AG04449 (cell line): Measurements from ENCODE around the gene CASP8.
"Not testable (repeated sequence)": the region's sequence is repeated elsewhere in the genome, so short reads cannot be mapped to it uniquely, and the experiment has no call there.

Source experiments
- CTCF ChIA-PET: fragments of 350-600 bp; formaldehyde crosslinking; extraction: SDS; loops from one replicate; lab custom pipeline; 2021; ENCODE audit warnings: antibody characterized with exemption; lab: Yijun Ruan, JAX
- POLR2A ChIA-PET: fragments of 400-600, 350-600 bp; formaldehyde crosslinking; extraction: SDS; loops from one replicate; lab custom pipeline; 2020; ENCODE audit warnings: antibody characterized with exemption, inconsistent platforms; lab: Yijun Ruan, JAX
- DNase-seq: peaks from one replicate; pipeline ENCODE4 v3.0.0-alpha.2; 2010; ENCODE audit warnings: low read depth, low spot score
- H3K4me3 ChIP-seq: 2 replicates; pipeline ENCODE4 v1.5.1; 2011; ENCODE audit warnings: low read depth, mild to moderate bottlenecking, control low read depth, low read length
- TF ChIP-seq, protein P1 (sequence below): IDR thresholded peaks from one replicate; pipeline ENCODE4 v1.5.1; 2011; ENCODE audit warnings: mild to moderate bottlenecking, moderate library complexity, low read length, control low read depth, inconsistent platforms; ENCODE audit not compliant: insufficient read depth; ENCODE audit errors: missing control alignments

The CASP8 gene

DNA sequence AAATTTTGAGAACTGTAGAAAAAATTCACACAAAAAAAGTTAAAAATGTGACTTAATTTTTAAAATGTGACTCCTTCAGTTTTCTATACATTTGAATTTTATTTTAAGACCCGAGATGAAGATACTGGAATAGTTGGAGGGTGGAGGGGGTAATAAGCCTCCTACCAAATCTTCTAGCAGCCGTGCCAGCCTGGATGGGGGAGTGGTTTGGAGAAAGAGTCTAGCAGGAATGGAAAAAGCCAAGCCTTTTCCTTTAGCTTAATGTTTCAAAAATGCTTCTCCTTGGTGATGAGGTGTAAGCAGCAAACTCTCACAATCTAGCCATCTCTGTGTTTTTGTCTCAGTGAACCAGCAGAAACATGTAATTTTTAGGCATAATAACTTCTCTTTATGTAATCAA is 14.7 kb downstream of the CASP8 start:
- POLR2A ChIA-PET, result no interaction called here
- CTCF ChIA-PET, result interaction anchor here (2.7 kb wide), 1 partner anchor 43 kb away, joined by 6 read pairs; no protein-coding TSS in a partner anchor
- H3K4me3 ChIP-seq, result no peak overlapping the region
- TF ChIP-seq, protein P1, sequence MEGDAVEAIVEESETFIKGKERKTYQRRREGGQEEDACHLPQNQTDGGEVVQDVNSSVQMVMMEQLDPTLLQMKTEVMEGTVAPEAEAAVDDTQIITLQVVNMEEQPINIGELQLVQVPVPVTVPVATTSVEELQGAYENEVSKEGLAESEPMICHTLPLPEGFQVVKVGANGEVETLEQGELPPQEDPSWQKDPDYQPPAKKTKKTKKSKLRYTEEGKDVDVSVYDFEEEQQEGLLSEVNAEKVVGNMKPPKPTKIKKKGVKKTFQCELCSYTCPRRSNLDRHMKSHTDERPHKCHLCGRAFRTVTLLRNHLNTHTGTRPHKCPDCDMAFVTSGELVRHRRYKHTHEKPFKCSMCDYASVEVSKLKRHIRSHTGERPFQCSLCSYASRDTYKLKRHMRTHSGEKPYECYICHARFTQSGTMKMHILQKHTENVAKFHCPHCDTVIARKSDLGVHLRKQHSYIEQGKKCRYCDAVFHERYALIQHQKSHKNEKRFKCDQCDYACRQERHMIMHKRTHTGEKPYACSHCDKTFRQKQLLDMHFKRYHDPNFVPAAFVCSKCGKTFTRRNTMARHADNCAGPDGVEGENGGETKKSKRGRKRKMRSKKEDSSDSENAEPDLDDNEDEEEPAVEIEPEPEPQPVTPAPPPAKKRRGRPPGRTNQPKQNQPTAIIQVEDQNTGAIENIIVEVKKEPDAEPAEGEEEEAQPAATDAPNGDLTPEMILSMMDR, result no peak
- DNase-seq, result no peak

DNA sequence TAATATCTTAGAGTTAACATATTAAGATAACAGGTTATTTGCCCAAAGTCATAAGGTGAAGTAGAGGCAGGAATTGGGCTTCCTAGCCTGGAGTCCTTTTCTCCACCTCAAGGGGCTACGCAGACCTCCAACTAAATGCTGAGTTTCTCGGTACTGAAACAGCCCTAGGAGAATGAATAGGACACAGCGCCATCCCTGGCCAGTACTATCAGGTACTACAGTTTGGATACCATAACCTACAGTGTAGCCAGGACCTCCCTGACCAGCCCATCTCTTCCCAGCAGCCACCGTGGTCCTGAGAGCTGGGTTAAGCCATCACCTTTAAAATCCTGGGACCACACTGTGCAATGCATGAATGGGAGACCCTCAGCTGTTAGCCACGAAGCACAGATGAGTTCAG is 15.7 kb downstream of the CASP8 start:
- H3K4me3 ChIP-seq, result no peak overlapping the region
- TF ChIP-seq, protein P1, result no peak
- POLR2A ChIA-PET, result no interaction called here
- CTCF ChIA-PET, result interaction anchor here (2.7 kb wide), 1 partner anchor 44 kb away, joined by 6 read pairs; no protein-coding TSS in a partner anchor
- DNase-seq, result no peak

DNA sequence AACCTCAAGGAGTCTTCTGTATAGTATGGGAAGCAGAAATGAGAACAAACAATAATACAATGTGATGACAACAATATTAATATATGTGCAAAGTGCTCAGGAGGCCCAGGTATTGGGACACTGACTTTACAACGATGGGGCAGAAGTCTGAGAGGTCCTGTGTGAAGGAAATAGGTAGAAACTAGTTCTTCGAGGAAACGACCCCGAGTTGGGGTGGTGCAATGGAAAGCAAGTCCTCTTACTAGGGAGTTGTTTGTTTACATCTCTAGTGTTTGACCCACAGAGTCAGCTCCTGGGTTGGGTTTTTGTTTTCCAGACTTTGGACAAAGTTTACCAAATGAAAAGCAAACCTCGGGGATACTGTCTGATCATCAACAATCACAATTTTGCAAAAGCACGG is 16.2 kb downstream of the CASP8 start:
- ChIA-PET POLR2A (no interaction called here), CTCF (interaction anchor here (2.7 kb wide), 1 partner anchor 44 kb away, joined by 6 read pairs; no protein-coding TSS in a partner anchor)

DNA sequence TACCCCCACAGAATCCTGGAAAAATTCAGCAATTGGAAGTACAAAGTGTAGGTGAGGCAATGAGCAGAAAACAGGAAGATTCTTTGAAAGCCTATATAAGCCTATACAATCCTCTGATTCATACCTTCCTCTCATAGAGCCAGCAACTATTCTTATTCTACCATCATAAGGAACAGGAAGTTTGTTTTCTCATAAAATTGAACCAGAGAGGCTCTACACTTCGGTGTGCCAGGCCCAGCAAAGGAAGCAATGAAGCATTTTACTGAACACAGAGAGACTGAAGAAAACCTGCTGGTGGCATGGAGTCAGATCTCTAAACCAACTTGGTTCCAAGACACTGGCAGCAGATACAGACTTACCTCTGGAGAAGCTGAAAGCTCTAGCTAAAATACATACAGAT is 18.7 kb downstream of the CASP8 start:
- CTCF ChIA-PET, result interaction anchor here (1.0 to 1.8 kb wide), 3 partner anchors 10 to 85 kb away, joined by 3 to 5 read pairs (median 3); no protein-coding TSS in a partner anchor

More for the DNA sequence above, 16.2 kb downstream of the CASP8 start:
- DNase-seq, result no peak
- TF ChIP-seq, protein P1, result no peak
- no peak overlapping the region for H3K4me3 ChIP-seq

DNA sequence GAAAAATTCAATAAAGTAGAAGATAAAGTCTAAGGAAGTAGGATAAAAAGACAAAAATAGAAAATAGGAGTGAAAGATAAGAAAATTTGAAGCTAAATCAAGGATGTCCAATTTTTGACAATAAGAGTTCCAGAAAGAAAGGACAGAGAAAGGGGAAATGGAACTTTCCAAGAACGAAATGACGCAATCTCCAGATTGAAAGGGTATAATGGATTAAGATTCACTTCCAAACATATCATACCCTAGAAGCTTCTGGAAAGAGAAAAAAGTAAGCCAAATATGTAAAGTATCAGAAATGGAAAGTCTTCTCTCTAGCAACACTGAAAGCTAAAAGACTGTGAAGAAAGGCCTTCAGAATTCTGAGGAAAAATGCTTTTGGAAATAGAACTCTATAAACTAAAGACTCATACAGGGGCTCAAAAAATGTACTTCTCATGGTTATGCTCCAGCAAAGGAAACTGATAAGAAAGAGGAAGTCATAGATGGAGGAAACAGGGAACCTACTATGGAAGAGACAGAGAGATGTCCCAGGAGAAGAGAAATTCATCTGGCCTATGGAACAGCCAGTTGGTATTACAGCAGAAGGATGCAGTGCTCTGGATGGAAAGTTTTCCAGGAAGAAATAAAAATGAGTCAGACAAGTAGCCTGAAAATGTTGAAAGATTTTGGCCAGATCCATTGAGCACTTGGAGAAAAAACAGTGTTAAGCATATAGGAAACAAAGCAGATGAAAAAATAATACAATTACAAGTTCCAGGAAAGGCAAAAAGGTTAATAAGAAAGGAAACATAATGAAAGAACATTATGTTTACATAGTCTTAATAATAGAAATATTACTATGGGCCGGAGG is 20.1 kb downstream of the CASP8 start:
- no peak overlapping the region for H3K4me3 ChIP-seq
- POLR2A ChIA-PET, result interaction anchor here (0.7 kb wide), 1 partner anchor 45 kb away, joined by 3 read pairs; no protein-coding TSS in a partner anchor
- CTCF ChIA-PET, result interaction anchor here (1.1 to 1.8 kb wide), 3 partner anchors 9 to 83 kb away, joined by 3 to 5 read pairs (median 3); no protein-coding TSS in a partner anchor
- no peak for DNase-seq
- TF ChIP-seq, protein P1, result no peak

More for the DNA sequence above, 18.7 kb downstream of the CASP8 start:
- no peak overlapping the region for H3K4me3 ChIP-seq
- TF ChIP-seq, protein P1, result no peak
- POLR2A ChIA-PET, result no interaction called here
- no peak for DNase-seq

DNA sequence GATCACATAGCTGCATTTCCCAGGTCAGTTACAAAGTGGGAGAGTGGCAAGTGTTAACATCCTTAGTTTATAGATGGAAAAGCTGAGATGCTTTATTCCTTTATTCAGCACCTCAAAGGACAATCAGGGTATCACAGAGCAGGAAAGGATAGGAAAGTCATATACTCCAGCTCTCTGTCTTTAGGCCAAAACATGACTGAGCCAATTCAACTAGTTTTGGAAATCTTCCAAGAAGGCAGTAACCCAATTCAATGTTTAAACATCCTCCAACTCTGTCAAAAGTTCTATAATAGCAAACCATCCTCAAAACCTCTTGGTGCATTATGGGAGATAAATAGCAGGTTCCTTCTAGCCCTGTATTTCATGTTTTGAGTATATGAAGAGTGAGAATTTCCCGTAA is 25.2 kb downstream of the CASP8 start:
- TF ChIP-seq, protein P1, result no peak
- no peak for DNase-seq
- ChIA-PET CTCF (no interaction called here), POLR2A (no interaction called here)
- no peak overlapping the region for H3K4me3 ChIP-seq

DNA sequence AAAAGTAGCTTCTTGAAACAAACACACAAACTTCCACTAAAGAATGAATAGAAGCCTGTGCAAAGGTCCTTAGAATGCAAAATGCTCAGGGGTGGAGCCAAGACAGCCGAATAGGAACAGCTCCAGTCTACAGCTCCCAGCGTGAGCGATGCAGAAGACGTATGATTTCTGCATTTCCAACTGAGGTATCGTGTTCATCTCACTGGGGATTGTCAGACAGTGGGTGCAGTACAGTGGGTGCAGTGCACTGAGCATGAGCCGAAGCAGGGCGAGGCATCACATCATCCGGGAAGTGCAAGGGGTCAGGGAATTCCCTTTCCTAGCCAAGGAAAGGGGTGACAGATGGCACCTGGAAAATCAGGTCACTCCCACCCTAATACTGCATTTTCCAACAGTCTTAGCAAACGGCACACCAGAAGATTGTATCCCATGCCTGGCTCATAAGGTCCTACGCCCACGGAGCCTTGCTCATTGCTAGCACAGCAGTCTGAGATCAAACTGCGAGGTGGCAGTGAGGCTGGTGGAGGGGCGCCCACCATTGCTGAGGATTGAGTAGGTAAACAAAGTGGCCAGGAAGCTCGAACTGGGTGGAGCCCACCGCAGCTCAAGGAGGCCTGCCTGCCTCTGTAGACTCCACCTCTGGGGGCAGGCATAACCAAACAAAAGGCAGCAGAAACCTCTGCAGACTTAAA is 30.3 kb downstream of the CASP8 start:
- POLR2A ChIA-PET, DNase-seq, H3K4me3 ChIP-seq, CTCF ChIA-PET: not testable (repeated sequence)
